ENCODE data around the gene C1QTNF1. TPM values are rescaled to one million over a fixed set of nuclear protein-coding genes. Genes with fewer than 3 reads are reported as not detected.

Gene C1QTNF1
- total and polyA plus RNA-seq, 4 donors = 98.8 to 439 (median 259) TPM

DNA sequence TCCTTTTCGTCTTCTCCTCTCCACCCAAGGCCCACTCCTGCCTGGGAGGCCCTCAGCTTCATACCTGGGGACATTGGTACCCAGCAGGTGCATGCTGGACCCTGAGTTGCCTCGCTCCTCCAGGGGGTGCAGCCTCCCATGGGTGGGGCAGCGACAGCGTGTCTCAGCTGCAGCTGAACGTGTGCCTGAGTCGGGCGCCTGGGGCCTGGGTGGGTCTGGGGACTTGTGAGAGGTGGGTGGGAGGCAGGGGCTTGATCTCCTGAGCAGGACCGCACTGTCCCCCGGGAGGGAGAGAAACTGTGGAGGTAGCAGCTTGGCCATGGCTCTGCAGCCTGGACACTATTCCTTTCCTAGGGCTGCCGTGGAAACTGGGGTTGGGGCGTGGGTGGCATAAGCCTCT, 25.9 kb downstream of the C1QTNF1 start:
- no peak overlapping the region for H3K27ac ChIP-seq (ENCODE audit: low read depth in 1 of 2, low read length in 2 of 2)
- H3K27me3 ChIP-seq (ENCODE audit: control insufficient read depth in 1 of 2, insufficient read depth in 2 of 2, low read length in 1 of 2) = no peaks in the 10 kb centered on the region
- peaks cover 0 to 5% of the 10 kb centered on the region in 2 donors for H3K4me1 ChIP-seq (ENCODE audit: control insufficient read depth in 1 of 2, insufficient read depth in 2 of 2, low read length in 2 of 2)
- WGBS, 2 donors = 97% methylated on average over 11 of the region's 11 CpGs
- no peaks in the 10 kb centered on the region for H3K9me3 ChIP-seq (ENCODE audit: control insufficient read depth, low read length)
- intact Hi-C loops (cut with DNase I) = no loop called here
- DNase-seq = peak; percentile 39 to 75
- peaks cover 0 to 5% of the 10 kb centered on the region in 2 donors for H3K36me3 ChIP-seq (ENCODE audit: control insufficient read depth in 1 of 2, insufficient read depth in 2 of 2, low read length in 1 of 2)
- no peak for ATAC-seq (ENCODE audit: low FRiP score)
- no peak overlapping the region for H3K4me3 ChIP-seq (ENCODE audit: low read length in 2 of 2)

DNA sequence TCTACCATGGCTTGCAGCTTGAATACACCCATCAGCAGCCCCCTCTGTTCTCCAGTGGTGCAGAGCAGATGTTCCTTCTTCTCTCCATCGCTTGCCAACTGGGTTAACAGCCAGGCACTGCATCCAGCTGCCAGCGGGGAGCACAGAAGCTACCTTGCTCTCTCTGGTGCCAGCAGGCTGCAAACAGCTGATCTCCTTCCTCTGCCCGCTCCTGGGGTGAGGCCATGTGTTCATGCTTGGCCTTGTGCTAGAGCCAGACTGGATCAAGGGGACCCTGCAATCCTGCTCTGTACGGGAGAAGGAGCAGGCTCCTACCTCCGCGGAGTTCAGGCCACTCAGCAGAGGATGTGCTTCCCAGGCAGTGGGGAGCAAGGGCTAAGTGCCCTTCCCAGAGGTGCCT, 26.6 kb downstream of the C1QTNF1 start:
- Histone ChIP-seq H3K36me3 (ENCODE audit: control insufficient read depth in 1 of 2, insufficient read depth in 2 of 2, low read length in 1 of 2) (peaks cover 0 to 5% of the 10 kb centered on the region in 2 donors), H3K4me3 (ENCODE audit: low read length in 2 of 2) (no peak overlapping the region), H3K27me3 (ENCODE audit: control insufficient read depth in 1 of 2, insufficient read depth in 2 of 2, low read length in 1 of 2) (no peaks in the 10 kb centered on the region), H3K27ac (ENCODE audit: low read depth in 1 of 2, low read length in 2 of 2) (no peak overlapping the region), H3K4me1 (ENCODE audit: control insufficient read depth in 1 of 2, insufficient read depth in 2 of 2, low read length in 2 of 2) (peaks cover 0 to 5% of the 10 kb centered on the region in 2 donors), H3K9me3 (ENCODE audit: control insufficient read depth, low read length) (no peaks in the 10 kb centered on the region)
- intact Hi-C loops (cut with DNase I) = no loop called here
- 91 to 93% methylated on average over 6 of the region's 6 CpGs for WGBS, 2 donors
- ATAC-seq (ENCODE audit: low FRiP score) (no peak), DNase-seq (peak; percentile 14 to 54)

DNA sequence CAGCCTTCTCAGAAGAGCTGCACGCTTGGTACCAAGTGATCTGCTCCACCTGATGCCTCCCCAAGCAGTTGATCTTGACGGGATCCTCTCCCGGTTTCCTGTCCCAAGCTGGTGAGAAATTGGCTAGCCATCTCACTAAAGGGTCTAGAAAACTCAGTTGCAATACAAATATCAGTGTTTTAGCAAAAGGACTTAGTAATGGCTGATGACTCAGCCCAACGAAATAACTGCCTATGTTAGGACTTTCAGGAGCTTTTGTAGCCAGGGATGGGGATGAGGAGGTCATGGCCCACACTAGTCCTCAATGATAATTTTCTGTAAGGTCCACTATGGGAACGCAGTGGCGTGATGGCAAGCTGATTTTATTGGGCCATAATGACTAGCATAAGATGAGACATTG, 27.3 kb downstream of the C1QTNF1 start:
- peak; percentile 10 to 30 for DNase-seq
- intact Hi-C loops (cut with DNase I) = no loop called here
- Histone ChIP-seq H3K4me3 (ENCODE audit: low read length in 2 of 2) (no peak overlapping the region), H3K36me3 (ENCODE audit: control insufficient read depth in 1 of 2, insufficient read depth in 2 of 2, low read length in 1 of 2) (peaks cover 0 to 5% of the 10 kb centered on the region in 2 donors), H3K27me3 (ENCODE audit: control insufficient read depth in 1 of 2, insufficient read depth in 2 of 2, low read length in 1 of 2) (no peaks in the 10 kb centered on the region), H3K27ac (ENCODE audit: low read depth in 1 of 2, low read length in 2 of 2) (no peak overlapping the region), H3K9me3 (ENCODE audit: control insufficient read depth, low read length) (no peaks in the 10 kb centered on the region), H3K4me1 (ENCODE audit: control insufficient read depth in 1 of 2, insufficient read depth in 2 of 2, low read length in 2 of 2) (peaks cover 0 to 5% of the 10 kb centered on the region in 2 donors)
- 87 to 92% methylated on average over 6 of the region's 6 CpGs for WGBS, 2 donors
- no peak for ATAC-seq (ENCODE audit: low FRiP score)

DNA sequence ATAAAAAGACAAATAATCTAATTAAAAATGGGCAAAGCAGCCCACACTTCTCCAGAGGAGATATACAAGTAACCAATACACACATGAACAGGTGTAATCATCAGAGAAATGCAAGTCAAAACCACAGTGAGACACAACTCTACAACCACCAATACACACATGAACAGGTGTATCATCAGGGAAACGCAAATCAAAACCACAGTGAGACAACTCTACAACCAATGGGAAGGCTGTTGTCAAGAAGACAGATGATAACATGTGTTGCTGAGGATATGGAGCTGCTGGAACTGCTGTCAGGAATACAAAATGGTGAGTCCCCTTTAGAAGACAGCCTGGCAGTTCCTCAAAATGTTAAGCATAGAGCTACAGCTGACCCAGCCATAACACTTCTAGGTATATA, 28.2 kb downstream of the C1QTNF1 start:
- 93 to 97% methylated on average over 1 of the region's 1 CpG for WGBS, 2 donors
- H3K27ac ChIP-seq (ENCODE audit: low read depth in 1 of 2, low read length in 2 of 2) = no peak overlapping the region

DNA sequence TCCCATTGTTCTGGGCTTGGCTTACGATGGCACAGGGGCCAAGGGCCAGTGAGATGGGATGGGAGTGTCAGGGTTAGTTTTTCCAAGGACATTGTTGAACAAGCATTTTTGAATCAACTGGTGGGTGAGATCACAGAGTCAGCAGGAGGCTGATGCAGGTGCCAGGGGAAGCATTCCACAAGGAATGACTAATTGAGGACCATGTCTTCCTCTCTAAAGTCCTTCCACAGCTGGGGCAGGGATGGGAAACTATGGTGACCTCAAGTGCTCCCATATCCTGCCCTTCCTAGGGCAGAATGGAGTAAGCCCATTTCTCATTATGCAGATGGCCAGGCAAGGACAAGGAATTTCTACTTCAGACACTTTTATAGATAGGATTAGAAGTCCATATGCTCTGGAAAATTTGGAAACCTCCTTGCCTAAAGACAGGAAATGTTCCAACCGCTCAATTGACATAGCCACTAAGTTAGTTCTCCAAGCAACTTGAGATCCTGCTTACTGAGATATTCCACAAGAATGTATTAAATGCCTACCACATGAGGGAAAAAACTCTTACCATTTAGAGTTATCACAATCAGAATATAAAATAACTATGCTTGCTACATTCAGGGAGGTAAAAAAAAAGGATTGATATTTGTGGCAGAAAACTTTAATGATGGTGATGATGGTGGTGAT, 29.4 kb downstream of the C1QTNF1 start:
- peak; percentile 26 to 33 for DNase-seq
- H3K27me3 ChIP-seq (ENCODE audit: control insufficient read depth in 1 of 2, insufficient read depth in 2 of 2, low read length in 1 of 2) = no peaks in the 10 kb centered on the region
- intact Hi-C loops (cut with DNase I) = no loop called here
- WGBS, 2 donors = 64 to 76% methylated on average over 2 of the region's 2 CpGs
- H3K36me3 ChIP-seq (ENCODE audit: control insufficient read depth in 1 of 2, insufficient read depth in 2 of 2, low read length in 1 of 2) = no peaks in the 10 kb centered on the region
- H3K4me3 ChIP-seq (ENCODE audit: low read length in 2 of 2) = no peak overlapping the region
- H3K27ac ChIP-seq (ENCODE audit: low read depth in 1 of 2, low read length in 2 of 2) = peak overlapping the region in 1 of 2 donors; percentile 42
- H3K4me1 ChIP-seq (ENCODE audit: control insufficient read depth in 1 of 2, insufficient read depth in 2 of 2, low read length in 2 of 2) = peaks cover 0 to 5% of the 10 kb centered on the region in 2 donors
- H3K9me3 ChIP-seq (ENCODE audit: control insufficient read depth, low read length) = no peaks in the 10 kb centered on the region
- ATAC-seq (ENCODE audit: low FRiP score) = no peak

More for the DNA sequence above, 28.2 kb downstream of the C1QTNF1 start:
- Histone ChIP-seq H3K9me3 (ENCODE audit: control insufficient read depth, low read length) (no peaks in the 10 kb centered on the region), H3K4me1 (ENCODE audit: control insufficient read depth in 1 of 2, insufficient read depth in 2 of 2, low read length in 2 of 2) (peaks cover 0 to 5% of the 10 kb centered on the region in 2 donors), H3K4me3 (ENCODE audit: low read length in 2 of 2) (no peak overlapping the region), H3K36me3 (ENCODE audit: control insufficient read depth in 1 of 2, insufficient read depth in 2 of 2, low read length in 1 of 2) (peaks cover 0 to 5% of the 10 kb centered on the region in 2 donors), H3K27me3 (ENCODE audit: control insufficient read depth in 1 of 2, insufficient read depth in 2 of 2, low read length in 1 of 2) (no peaks in the 10 kb centered on the region)
- ATAC-seq (ENCODE audit: low FRiP score) (no peak), DNase-seq (no peak)
- intact Hi-C loops (cut with DNase I) = no loop called here

DNA sequence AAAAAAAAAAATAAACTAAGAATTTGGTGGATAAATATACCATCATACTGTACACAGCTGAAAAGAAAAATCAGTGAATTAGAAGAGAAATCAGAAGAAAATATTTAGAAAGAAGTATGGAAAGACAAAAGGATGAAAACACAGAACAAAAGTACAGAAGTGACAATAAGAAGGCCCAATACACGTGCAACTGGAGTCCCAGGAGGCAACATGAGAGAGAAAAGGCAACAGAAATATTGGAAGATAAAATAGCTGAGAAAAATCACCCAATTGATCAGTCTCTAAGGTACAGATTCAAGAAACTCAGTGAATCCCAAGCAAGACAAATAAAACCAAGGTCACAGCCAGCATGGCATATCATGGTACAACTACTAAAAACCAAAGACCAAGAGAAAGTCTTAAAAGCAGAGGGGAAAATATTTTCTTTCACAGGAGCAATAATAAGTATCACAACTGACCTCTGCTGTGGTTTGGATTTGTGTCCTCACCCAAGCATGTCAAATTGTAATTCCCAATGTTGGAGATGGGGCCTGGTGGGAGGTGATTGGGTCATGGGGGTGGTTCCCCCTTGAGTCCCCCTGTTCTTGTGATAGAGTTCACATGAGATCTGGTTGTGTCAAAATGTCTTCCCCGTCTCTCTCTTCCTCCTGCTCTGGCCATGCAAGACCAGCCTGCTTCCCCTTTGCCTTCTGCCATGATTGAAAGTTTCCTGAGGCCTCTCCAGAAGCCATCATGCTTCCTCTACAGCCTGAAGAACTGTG, 30.4 kb downstream of the C1QTNF1 start:
- H3K27ac ChIP-seq (ENCODE audit: low read depth in 1 of 2, low read length in 2 of 2) = peak overlapping the region; percentile 84 to 89
- no peaks in the 10 kb centered on the region for H3K36me3 ChIP-seq (ENCODE audit: control insufficient read depth in 1 of 2, insufficient read depth in 2 of 2, low read length in 1 of 2)
- DNase-seq (no peak), ATAC-seq (ENCODE audit: low FRiP score) (no peak)
- intact Hi-C loops (cut with DNase I) = no loop called here
- peaks cover 0 to 5% of the 10 kb centered on the region in 2 donors for H3K4me1 ChIP-seq (ENCODE audit: control insufficient read depth in 1 of 2, insufficient read depth in 2 of 2, low read length in 2 of 2)
- WGBS, 2 donors = 63 to 64% methylated on average over 2 of the region's 2 CpGs
- H3K4me3 ChIP-seq (ENCODE audit: low read length in 2 of 2) = no peak overlapping the region
- H3K27me3 ChIP-seq (ENCODE audit: control insufficient read depth in 1 of 2, insufficient read depth in 2 of 2, low read length in 1 of 2) = no peaks in the 10 kb centered on the region
- H3K9me3 ChIP-seq (ENCODE audit: control insufficient read depth, low read length) = no peaks in the 10 kb centered on the region

DNA sequence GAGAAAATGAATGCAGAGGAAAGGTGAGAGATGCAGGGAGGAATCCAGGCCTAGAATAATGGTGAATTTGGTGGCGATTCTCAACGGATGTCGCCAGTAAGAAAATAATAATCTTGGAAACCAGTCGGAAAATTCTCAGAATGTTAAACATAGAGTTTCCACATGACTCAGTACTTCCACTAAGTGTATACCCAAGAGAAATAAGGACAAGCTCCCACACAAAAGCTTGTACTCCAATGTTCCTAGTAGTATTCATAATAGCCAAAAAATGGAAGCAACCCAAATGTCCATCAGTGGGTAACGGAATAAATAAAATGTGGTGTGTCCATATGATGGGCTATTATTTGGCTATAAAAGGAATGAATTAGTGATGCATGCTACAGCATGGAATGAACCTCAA, 31.2 kb downstream of the C1QTNF1 start:
- no peaks in the 10 kb centered on the region for H3K27me3 ChIP-seq (ENCODE audit: control insufficient read depth in 1 of 2, insufficient read depth in 2 of 2, low read length in 1 of 2)
- H3K4me1 ChIP-seq (ENCODE audit: control insufficient read depth in 1 of 2, insufficient read depth in 2 of 2, low read length in 2 of 2) = peaks cover 0 to 5% of the 10 kb centered on the region in 2 donors
- ATAC-seq (ENCODE audit: low FRiP score) (peak; percentile 63), DNase-seq (peak in 1 of 2 donors; percentile 14)
- WGBS, 2 donors = 3 to 7% methylated on average over 5 of the region's 5 CpGs
- H3K9me3 ChIP-seq (ENCODE audit: control insufficient read depth, low read length) = no peaks in the 10 kb centered on the region
- peak overlapping the region in 1 of 2 donors; percentile 84 for H3K27ac ChIP-seq (ENCODE audit: low read depth in 1 of 2, low read length in 2 of 2)
- H3K4me3 ChIP-seq (ENCODE audit: low read length in 2 of 2) = no peak overlapping the region
- no peaks in the 10 kb centered on the region for H3K36me3 ChIP-seq (ENCODE audit: control insufficient read depth in 1 of 2, insufficient read depth in 2 of 2, low read length in 1 of 2)
- intact Hi-C loops (cut with DNase I) = no loop called here

DNA sequence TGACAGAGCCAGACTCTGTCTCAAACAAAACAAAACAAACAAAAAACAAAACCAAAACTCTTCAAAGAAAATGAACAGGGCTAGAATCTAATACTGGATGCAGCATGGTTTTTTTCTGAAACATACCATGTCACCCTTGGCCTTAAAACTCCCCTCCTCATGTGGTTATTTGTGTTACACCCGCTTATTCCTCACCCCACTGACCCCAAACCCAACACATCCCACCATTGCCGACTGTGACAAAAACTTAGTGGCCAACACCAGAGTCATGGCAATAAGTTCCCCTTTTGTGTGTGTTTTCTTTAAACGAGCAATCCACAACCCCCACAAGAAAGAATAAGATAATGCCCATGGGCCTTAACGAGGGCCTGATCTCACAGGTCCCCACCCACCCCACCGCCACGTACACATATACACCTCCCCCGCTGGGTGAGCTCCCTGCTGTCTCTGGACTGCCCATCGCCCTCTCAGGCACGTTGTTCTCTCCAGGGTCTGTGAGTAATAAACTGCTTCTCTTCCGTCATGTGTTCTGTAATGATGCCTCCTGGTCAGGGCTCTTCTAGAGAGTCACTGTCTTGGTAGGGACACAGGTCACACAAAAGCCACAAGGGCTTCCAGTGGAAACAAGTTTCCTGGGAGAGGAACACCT, 33.9 kb downstream of the C1QTNF1 start:
- Histone ChIP-seq H3K36me3 (ENCODE audit: control insufficient read depth in 1 of 2, insufficient read depth in 2 of 2, low read length in 1 of 2) (no peaks in the 10 kb centered on the region), H3K4me1 (ENCODE audit: control insufficient read depth in 1 of 2, insufficient read depth in 2 of 2, low read length in 2 of 2) (peaks cover 0 to 4% of the 10 kb centered on the region in 2 donors), H3K27ac (ENCODE audit: low read depth in 1 of 2, low read length in 2 of 2) (no peak overlapping the region), H3K27me3 (ENCODE audit: control insufficient read depth in 1 of 2, insufficient read depth in 2 of 2, low read length in 1 of 2) (no peaks in the 10 kb centered on the region), H3K4me3 (ENCODE audit: low read length in 2 of 2) (no peak overlapping the region), H3K9me3 (ENCODE audit: control insufficient read depth, low read length) (no peaks in the 10 kb centered on the region)
- 90 to 93% methylated on average over 10 of the region's 10 CpGs for WGBS, 2 donors
- DNase-seq = peak; percentile 29 to 49
- intact Hi-C loops (cut with DNase I) = no loop called here
- no peak for ATAC-seq (ENCODE audit: low FRiP score)

Measured in aorta (tissue), 5 donors.